Keratinocyte (primary cell): ENCODE measurements around the gene NDUFA11. TPM values are rescaled to one million over a fixed set of nuclear protein-coding genes. Genes with fewer than 3 reads are reported as not detected.

Source experiments
- DNase-seq: peaks from one replicate; pipeline ENCODE4 v3.0.0-alpha.2; 2011; ENCODE audit warnings: low read depth, missing footprints, low spot score
- FAIRE-seq: peaks from 2 replicates; lab custom pipeline; 2011; peaks lifted over from hg19 to GRCh38; lab: Jason Lieb, UNC
- H2AFZ ChIP-seq: 2 replicates; pipeline ENCODE4 v1.6.0; 2012; ENCODE audit warnings: low read length, control low read depth, inconsistent platforms; ENCODE audit not compliant: control insufficient read depth
- H3K27ac ChIP-seq: 2 replicates; pipeline ENCODE4 v1.5.1; 2011; ENCODE audit warnings: low read length; ENCODE audit not compliant: control insufficient read depth, insufficient read depth
- H3K27me3 ChIP-seq: 3 replicates; pipeline ENCODE4 v1.6.0; 2011; ENCODE audit warnings: low read length; ENCODE audit not compliant: control insufficient read depth, insufficient read depth; ENCODE audit errors: extremely low read depth
- H3K36me3 ChIP-seq, 2 experiments: 2 replicates in 1 of 2; 3 replicates in 1 of 2; pipeline ENCODE4 v1.5.1; 2011; ENCODE audit warnings: low read length in 2 of 2, mild to moderate bottlenecking in 1 of 2; ENCODE audit not compliant: control insufficient read depth in 2 of 2, insufficient read depth in 2 of 2; ENCODE audit errors: extremely low read depth in 1 of 2
- H3K4me1 ChIP-seq: 3 replicates; pipeline ENCODE4 v1.5.1; 2011; ENCODE audit warnings: low read length; ENCODE audit not compliant: control insufficient read depth, insufficient read depth; ENCODE audit errors: extremely low read depth
- H3K4me2 ChIP-seq: 3 replicates; pipeline ENCODE4 v1.6.0; 2011; ENCODE audit warnings: low read depth, low read length; ENCODE audit not compliant: control insufficient read depth, insufficient read depth; ENCODE audit errors: extremely low read depth
- H3K4me3 ChIP-seq, 3 experiments: fragments of 200-600 bp in 1 of 3; sonication (generic) in 1 of 3; 2 replicates in 2 of 3; 3 replicates in 1 of 3; pipeline ENCODE4 v1.5.1; 2011 to 2016; ENCODE audit warnings: low read length in 3 of 3, mild to moderate bottlenecking in 3 of 3, control low read depth in 2 of 3, inconsistent platforms in 1 of 3, low read depth in 1 of 3, mixed read lengths in 1 of 3, mixed run types in 1 of 3, moderate library complexity in 1 of 3; ENCODE audit not compliant: control insufficient read depth in 2 of 3, insufficient read depth in 2 of 3; ENCODE audit errors: extremely low read depth in 1 of 3
- H3K79me2 ChIP-seq: 2 replicates; pipeline ENCODE4 v1.6.0; 2012; ENCODE audit warnings: low read length; ENCODE audit not compliant: control insufficient read depth, insufficient read depth
- H3K9ac ChIP-seq: 3 replicates; pipeline ENCODE4 v1.6.0; 2011; ENCODE audit warnings: low read length; ENCODE audit not compliant: control insufficient read depth, insufficient read depth; ENCODE audit errors: extremely low read depth
- H3K9me1 ChIP-seq: 3 replicates; pipeline ENCODE4 v1.6.0; 2011; ENCODE audit warnings: low read length; ENCODE audit not compliant: control insufficient read depth, insufficient read depth; ENCODE audit errors: extremely low read depth
- H3K9me3 ChIP-seq: 2 replicates; pipeline ENCODE4 v1.5.1; 2012; ENCODE audit warnings: low read depth, low read length; ENCODE audit not compliant: control insufficient read depth
- H4K20me1 ChIP-seq: 3 replicates; pipeline ENCODE4 v1.6.0; 2011; ENCODE audit warnings: low read length; ENCODE audit not compliant: control insufficient read depth, insufficient read depth; ENCODE audit errors: extremely low read depth
- CTCF ChIP-seq, 3 experiments: IDR thresholded peaks in 1 of 3; conservative IDR thresholded peaks in 1 of 3; optimal IDR thresholded peaks in 1 of 3; 2 replicates in 2 of 3; 3 replicates in 1 of 3; pipeline versions ENCODE3 to v1.5.1; 2011; ENCODE audit warnings: low read length in 3 of 3, mild to moderate bottlenecking in 3 of 3, moderate library complexity in 2 of 3, control low read depth in 1 of 3, inconsistent platforms in 1 of 3; ENCODE audit not compliant: insufficient read depth in 2 of 3; ENCODE audit errors: extremely low read depth in 1 of 3
- EZH2 ChIP-seq: IDR thresholded peaks from one replicate; pipeline ENCODE4 v1.6.1; 2012; ENCODE audit warnings: inconsistent platforms, mild to moderate bottlenecking, low read length, moderate library complexity
- dilution Hi-C: fragments of 300-500 bp; cut with MboI; formaldehyde crosslinking; loops from one replicate; pipeline ENCODE4 v1.7.0; 2020; ENCODE audit warnings: low sequenced_read_pairs; ENCODE audit not compliant: extremely low pct_ligation_motif_present
- polyA minus RNA-seq, 3 experiments: library from RNA; depleted of rRNA, polyadenylated mRNA; stranded (reverse); fragments of >200 nt; gene quantifications; 1 replicate in 1 of 3; 2 replicates in 1 of 3; 3 replicates in 1 of 3; pipeline ENCODE4 v1.2.3, GENCODE V29; 2011
- polyA plus RNA-seq, 5 experiments: library from polyadenylated mRNA; depleted of rRNA in 3 of 5; stranded (reverse) in 3 of 5; stranded (forward) in 1 of 5; unstranded in 1 of 5; fragments of >200 nt; gene quantifications; 1 replicate in 1 of 5; 2 replicates in 3 of 5; 3 replicates in 1 of 5; pipeline versions ENCODE4 v1.2.1 to v1.2.3, GENCODE V29; 2011 to 2012; ENCODE audit warnings: missing spikeins in 2 of 5, low read depth in 1 of 5, low replicate concordance in 1 of 5

NDUFA11 gene
- polyA plus RNA-seq (122 to 323 TPM (median 217 TPM) in 3 replicates), polyA minus RNA-seq (43.8 to 93.8 TPM (median 65.4 TPM) in 3 replicates)
- 18.8 TPM for polyA plus RNA-seq (2011; ENCODE audit: low read depth)
- 292 and 529 TPM in 2 replicates for polyA plus RNA-seq (2011; cell fraction: cytosol; rRNA removed)
- polyA plus RNA-seq (2011; cell fraction: nucleus; rRNA removed): 156 and 241 TPM in 2 replicates
- 147 and 297 TPM in 2 replicates for polyA plus RNA-seq (2012; ENCODE audit: low replicate concordance)
- polyA minus RNA-seq (2011; cell fraction: cytosol; rRNA and poly(A)+ RNA removed): 124 TPM
- 11.9 and 12.9 TPM in 2 replicates for polyA minus RNA-seq (2011; cell fraction: nucleus; rRNA and poly(A)+ RNA removed)

- H4K20me1 ChIP-seq: no peaks in the 10 kb centered on the region
- dilution Hi-C loops: no loop called here
- H3K9me1 ChIP-seq: no peaks in the 10 kb centered on the region
- peak within 1 kb of the TSS; percentile 96 for H2AFZ ChIP-seq
- H3K27ac ChIP-seq: peak within 1 kb of the TSS; percentile 99
- H3K4me1 ChIP-seq: peaks cover 4% of the 10 kb centered on the region
- peaks cover 36% of the 10 kb centered on the region for H3K79me2 ChIP-seq
- no peaks in the 10 kb centered on the region for H3K9me3 ChIP-seq
- H3K4me2 ChIP-seq: peak within 1 kb of the TSS; percentile 73
- TF ChIP-seq EZH2 (no peak), CTCF (optimal IDR thresholded peaks at IDR 0.05 in 1 of 3, IDR thresholded peaks at IDR 0.05 in 1 of 3, conservative IDR thresholded peaks at IDR 0.05 in 1 of 3; ENCODE audit: extremely low read depth in 1 of 3, insufficient read depth in 2 of 3, low read length in 3 of 3) (no peak)
- no peaks in the 10 kb centered on the region for H3K27me3 ChIP-seq
- no peak for DNase-seq
- H3K36me3 ChIP-seq: peaks cover 2 to 6% of the 10 kb centered on the region in 2 experiments
- no peak for FAIRE-seq
- H3K9ac ChIP-seq: peak within 1 kb of the TSS; percentile 99
- peak within 1 kb of the TSS; percentile 79 to 98 (median 96) for H3K4me3 ChIP-seq
These were observed at the start of gene NDUFA11 for GRCh38 chr19:5903624-5904351. TSS of gene NDUFA11 (minus strand) at chr19:5903790. CDS start at chr19:5903708, 82 bp downstream.

DNA sequence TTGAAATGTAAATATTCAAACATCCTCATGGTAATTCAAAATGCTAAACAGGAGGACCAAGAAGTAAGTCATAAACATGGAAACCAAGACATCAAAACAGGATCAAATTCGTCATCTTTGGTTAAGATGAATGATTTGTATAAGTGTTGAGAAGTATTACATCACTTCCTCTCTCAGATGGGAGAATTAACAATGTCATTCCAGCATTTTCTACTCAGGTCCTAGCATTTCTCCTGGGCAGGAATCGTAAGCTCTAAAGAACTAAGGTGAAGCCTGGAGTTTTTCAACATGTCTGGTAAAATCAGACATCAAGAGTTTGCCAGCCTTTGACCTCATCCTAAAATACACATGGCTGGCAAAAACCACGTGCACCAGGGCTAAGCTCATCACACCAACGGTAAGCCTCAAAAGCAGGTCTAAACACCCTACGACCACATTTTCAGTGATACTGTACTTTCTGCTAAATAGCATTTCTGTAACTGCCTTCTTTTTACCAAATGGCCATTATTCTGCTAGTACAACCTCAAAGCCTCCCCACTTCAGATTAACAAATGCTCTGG, 49.5 kb upstream of the NDUFA11 start:
- peaks cover 83% of the 10 kb centered on the region for H3K79me2 ChIP-seq
- no peak overlapping the region for H2AFZ ChIP-seq
- H3K4me1 ChIP-seq: peaks cover 3% of the 10 kb centered on the region
- H3K4me2 ChIP-seq: no peak overlapping the region
- no peaks in the 10 kb centered on the region for H3K27me3 ChIP-seq
- no peak for DNase-seq
- H3K27ac ChIP-seq: peak overlapping the region; percentile 12
- H3K9me1 ChIP-seq: peaks cover 3% of the 10 kb centered on the region
- dilution Hi-C loops: no loop called here
- no peaks in the 10 kb centered on the region for H3K9me3 ChIP-seq
- TF ChIP-seq EZH2: no peak
- TF ChIP-seq CTCF (optimal IDR thresholded peaks at IDR 0.05 in 1 of 3, IDR thresholded peaks at IDR 0.05 in 1 of 3, conservative IDR thresholded peaks at IDR 0.05 in 1 of 3; ENCODE audit: extremely low read depth in 1 of 3, insufficient read depth in 2 of 3, low read length in 3 of 3): no peak
- H4K20me1 ChIP-seq: peaks cover 23% of the 10 kb centered on the region
- no peak overlapping the region for H3K4me3 ChIP-seq
- no peak overlapping the region for H3K9ac ChIP-seq
- peaks cover 6 to 10% of the 10 kb centered on the region in 2 experiments for H3K36me3 ChIP-seq
- FAIRE-seq: peak; percentile 17
